ENCODE results near the gene UMODL1. TPM values are rescaled to one million over a fixed set of nuclear protein-coding genes. Genes with fewer than 3 reads are reported as not detected.
A peak's percentile ranks its signal among the peaks of the same experiment; 100 is the strongest.

UMODL1 gene
- total and polyA plus RNA-seq, 12 donors, result 0.10 to 0.79 (median 0.17) TPM; not detected in 9

GRCh38 chr21:42062236-42063022 is 8.7 kb upstream of the UMODL1 start:
- TF ChIP-seq POLR2A (IDR thresholded peaks at IDR 0.05) (no peak), CTCF (IDR thresholded peaks at IDR 0.05) (no peak)
- intact Hi-C loops (cut with DNase I), result no loop called here
- no peaks in the 10 kb centered on the region for H3K9me3 ChIP-seq (replicated peaks in 1 of 3)
- no peaks in the 10 kb centered on the region for H3K27me3 ChIP-seq
- no peaks in the 10 kb centered on the region for H3K36me3 ChIP-seq (replicated peaks in 1 of 2)
- peaks cover 4 to 16% of the 10 kb centered on the region in 2 donors for H3K4me1 ChIP-seq (replicated peaks in 1 of 2)
- DNase-seq, result peak in 1 of 7 donors; percentile 63
- no peak overlapping the region for H3K27ac ChIP-seq
- H3K4me3 ChIP-seq, result no peak overlapping the region
- WGBS, 4 donors, result 64 to 79% (median 70%) methylated on average over 24 to 31 of the region's 31 CpGs

- intact Hi-C loops (cut with DNase I), result no loop called here
- Histone ChIP-seq H3K4me1 (replicated peaks in 1 of 2) (peaks cover 4 to 16% of the 10 kb centered on the region in 2 donors), H3K27me3 (no peaks in the 10 kb centered on the region), H3K9me3 (replicated peaks in 1 of 3) (no peaks in the 10 kb centered on the region), H3K36me3 (replicated peaks in 1 of 2) (no peaks in the 10 kb centered on the region), H3K27ac (no peak overlapping the region), H3K4me3 (no peak overlapping the region)
- TF ChIP-seq POLR2A (IDR thresholded peaks at IDR 0.05) (no peak), CTCF (IDR thresholded peaks at IDR 0.05) (no peak)
- peak in 2 of 7 donors; percentile 45 to 47 for DNase-seq
- 17 to 45% (median 40%) methylated on average over 2 to 4 of the region's 4 CpGs for WGBS, 4 donors
Measured at GRCh38 chr21:42063191-42063570, 7.9 kb upstream of the UMODL1 start.

GRCh38 chr21:42063571-42064521 is 7.3 kb upstream of the UMODL1 start:
- Histone ChIP-seq H3K4me1 (replicated peaks in 1 of 2) (peaks cover 4 to 16% of the 10 kb centered on the region in 2 donors), H3K27ac (peak overlapping the region in 2 of 5 donors; percentile 62 to 78), H3K27me3 (no peaks in the 10 kb centered on the region), H3K36me3 (replicated peaks in 1 of 2) (no peaks in the 10 kb centered on the region), H3K4me3 (peak overlapping the region in 1 of 4 donors; percentile 10), H3K9me3 (replicated peaks in 1 of 3) (no peaks in the 10 kb centered on the region)
- TF ChIP-seq POLR2A (IDR thresholded peaks at IDR 0.05) (no peak), CTCF (IDR thresholded peaks at IDR 0.05) (peak in 2 of 6 experiments; percentile 6 to 20)
- intact Hi-C loops (cut with DNase I), result no loop called here
- WGBS, 4 donors, result 43 to 50% (median 48%) methylated on average over 22 to 28 of the region's 28 CpGs
- peak in 6 of 7 donors; percentile 73 to 83 (median 80) for DNase-seq

- DNase-seq, result no peak
- 66 to 81% (median 77%) methylated on average over 4 of the region's 4 CpGs for WGBS, 4 donors
- no peak overlapping the region for H3K27ac ChIP-seq
- H3K36me3 ChIP-seq (replicated peaks in 1 of 2), result no peaks in the 10 kb centered on the region
- TF ChIP-seq CTCF (IDR thresholded peaks at IDR 0.05) (no peak), POLR2A (IDR thresholded peaks at IDR 0.05) (no peak)
- no peak overlapping the region for H3K4me3 ChIP-seq
- peaks cover 4 to 16% of the 10 kb centered on the region in 2 donors for H3K4me1 ChIP-seq (replicated peaks in 1 of 2)
- intact Hi-C loops (cut with DNase I), result no loop called here
- no peaks in the 10 kb centered on the region for H3K27me3 ChIP-seq
- no peaks in the 10 kb centered on the region for H3K9me3 ChIP-seq (replicated peaks in 1 of 3)
Measured at GRCh38 chr21:42066521-42066920, 4.6 kb upstream of the UMODL1 start.

Data from adrenal gland (tissue), 12 donors.